ENCODE data around the gene NECAB2.

Gene NECAB2

DNA sequence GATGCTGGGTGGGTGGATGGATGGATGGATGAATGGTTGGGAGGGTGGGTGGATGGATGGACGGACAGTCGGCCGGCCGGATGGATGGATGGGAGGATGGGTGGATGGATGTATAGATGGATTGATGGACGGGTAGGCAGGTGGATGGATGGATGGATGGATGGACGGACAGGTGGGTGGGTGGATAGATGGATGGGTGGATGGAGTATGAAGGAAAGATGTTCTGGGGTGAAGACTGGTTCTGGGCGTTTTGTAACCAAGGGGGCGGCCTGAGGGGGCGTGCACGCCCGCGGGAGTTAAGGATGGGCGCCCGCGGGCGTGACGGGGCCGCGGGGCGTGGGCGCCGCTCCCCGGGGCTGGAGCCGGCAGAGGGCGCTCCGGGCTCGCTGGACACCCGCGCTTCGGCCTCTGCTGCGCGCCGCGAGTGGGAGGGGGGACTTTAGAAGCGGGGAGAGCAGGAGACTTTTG, at the start of gene NECAB2:
Gene NECAB2 (plus strand): TSS at position 407 of the 468 bp plus-strand sequence. CDS start 405 bp downstream, outside the sequence.
- DNase-seq (ENCODE audit: low read depth) = peak; percentile 35

DNA sequence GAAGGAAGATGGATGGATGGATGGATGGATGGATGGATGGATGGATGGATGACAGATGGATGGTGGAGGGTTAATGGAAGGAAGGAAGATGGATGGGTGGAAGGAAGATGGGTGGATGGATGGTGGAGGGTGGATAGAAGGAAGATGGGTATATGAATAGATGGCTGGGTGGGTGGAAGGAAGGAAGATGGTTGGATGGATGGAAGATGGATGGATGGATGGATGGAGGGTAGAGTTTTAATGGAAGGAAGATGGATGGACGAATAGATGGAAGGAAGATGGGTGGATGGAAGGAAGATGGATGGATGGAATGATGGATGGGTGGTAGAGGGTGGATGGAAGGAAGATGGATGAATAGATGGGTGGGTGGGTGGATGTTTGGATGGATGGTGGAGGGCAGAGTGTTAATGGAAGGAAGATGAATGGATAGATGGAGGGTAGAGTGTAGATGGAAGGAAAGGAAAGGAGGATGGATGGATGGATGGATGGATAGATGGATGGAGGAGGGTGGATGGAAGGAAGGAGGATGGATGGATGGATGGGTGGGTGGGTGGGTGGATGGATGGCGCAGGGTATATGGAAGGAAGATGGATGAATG, 47.1 kb upstream of the NECAB2 start:
- DNase-seq (ENCODE audit: low read depth) = no peak

DNA sequence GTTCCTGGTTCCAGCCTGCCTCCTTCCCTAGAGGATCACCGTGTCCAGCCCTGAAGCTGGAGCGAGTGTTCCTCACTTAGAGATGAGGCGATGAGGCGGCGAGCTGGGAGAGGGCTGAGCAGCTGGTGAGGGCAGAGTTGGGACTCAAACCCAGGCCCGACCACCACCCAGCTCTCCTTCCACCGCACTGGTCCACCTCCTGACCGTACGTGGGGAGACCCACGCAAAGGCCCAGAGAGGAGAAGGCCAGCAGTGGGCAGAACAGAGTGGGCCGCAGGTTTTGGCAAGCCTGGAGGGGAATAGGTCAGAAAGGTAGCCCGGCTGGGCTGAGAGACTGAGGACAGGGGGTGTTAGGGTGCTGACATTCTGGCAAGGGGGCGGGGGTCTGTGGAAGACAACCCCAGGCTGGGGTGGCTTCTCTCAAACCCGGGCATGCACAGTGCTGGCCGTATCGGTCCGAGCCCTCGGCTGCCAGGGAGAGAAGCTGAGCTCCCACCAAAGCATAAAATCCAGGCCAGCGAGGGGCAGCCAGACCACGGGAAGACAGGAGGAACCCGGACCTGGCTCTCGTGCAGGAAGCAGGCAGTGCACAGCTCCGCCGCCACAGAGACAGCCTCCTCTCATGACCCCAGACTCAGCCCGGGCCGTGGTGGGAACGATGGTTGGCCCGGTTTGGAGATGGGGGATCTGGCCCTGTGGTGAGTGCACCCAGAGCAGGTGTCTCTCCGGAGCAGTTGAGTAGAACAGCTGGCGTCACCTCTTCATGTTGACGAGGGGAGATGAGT, 44.3 kb upstream of the NECAB2 start:
- DNase-seq (ENCODE audit: low read depth) = no peak

DNA sequence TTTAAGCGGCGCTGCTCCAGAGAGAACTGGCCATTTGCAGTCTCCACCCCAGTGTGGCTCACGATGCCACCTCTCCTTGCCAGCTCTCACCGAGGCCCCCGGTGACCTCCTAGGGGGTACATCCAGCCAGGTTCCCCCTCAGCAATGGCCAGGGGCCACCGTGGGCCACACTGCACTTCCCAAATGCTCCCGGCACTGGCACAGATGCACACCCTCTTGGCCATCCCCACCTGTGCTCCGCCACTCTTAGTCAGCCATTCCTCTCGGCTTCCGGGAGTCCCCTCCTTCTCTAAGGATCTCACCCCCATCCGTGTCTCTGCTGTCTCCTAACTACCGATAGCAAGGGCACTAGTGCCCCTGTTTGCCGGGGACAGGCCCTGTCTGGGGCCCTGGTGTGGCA, 43.4 kb upstream of the NECAB2 start:
- no peak for DNase-seq (ENCODE audit: low read depth)

DNA sequence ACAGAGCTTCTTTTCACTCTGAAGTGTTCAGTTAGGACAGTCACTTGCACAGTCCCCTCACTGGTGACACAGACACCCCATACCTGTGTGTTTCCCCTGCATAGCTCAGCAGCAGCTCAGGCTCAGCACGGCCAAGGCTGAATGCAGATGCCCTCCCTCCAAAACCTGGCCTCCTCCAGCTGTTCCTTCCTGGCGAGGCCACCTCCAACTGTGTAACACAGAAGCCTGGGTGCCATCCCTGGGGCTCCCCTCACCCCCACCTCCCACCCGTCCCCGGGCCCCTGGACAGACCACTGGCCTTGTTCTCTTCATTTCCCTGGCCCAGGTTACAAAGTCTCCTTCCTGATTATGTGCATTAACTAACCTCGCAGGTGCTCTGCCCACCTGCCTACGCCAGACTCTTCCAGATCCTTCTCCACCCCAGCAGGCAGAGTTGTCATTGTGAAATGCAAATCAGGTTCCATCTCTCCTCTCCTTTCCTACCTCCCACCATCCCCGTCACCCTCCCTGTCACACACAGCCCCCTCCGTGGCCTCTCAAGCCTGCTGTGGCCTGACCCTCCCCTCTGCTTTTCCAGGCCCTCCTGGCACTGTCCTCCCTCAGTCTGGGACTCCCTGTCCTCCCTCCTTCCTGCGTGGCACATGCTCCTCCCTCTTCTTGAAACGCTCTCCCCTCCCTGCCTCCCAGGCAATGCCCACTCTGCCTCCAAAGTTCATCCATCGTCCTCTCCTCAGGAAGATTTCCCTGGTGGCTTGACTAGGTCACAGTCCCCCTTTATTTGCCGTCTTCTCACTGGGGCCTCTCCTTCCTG, 42.7 kb upstream of the NECAB2 start:
- no peak for DNase-seq (ENCODE audit: low read depth)

DNA sequence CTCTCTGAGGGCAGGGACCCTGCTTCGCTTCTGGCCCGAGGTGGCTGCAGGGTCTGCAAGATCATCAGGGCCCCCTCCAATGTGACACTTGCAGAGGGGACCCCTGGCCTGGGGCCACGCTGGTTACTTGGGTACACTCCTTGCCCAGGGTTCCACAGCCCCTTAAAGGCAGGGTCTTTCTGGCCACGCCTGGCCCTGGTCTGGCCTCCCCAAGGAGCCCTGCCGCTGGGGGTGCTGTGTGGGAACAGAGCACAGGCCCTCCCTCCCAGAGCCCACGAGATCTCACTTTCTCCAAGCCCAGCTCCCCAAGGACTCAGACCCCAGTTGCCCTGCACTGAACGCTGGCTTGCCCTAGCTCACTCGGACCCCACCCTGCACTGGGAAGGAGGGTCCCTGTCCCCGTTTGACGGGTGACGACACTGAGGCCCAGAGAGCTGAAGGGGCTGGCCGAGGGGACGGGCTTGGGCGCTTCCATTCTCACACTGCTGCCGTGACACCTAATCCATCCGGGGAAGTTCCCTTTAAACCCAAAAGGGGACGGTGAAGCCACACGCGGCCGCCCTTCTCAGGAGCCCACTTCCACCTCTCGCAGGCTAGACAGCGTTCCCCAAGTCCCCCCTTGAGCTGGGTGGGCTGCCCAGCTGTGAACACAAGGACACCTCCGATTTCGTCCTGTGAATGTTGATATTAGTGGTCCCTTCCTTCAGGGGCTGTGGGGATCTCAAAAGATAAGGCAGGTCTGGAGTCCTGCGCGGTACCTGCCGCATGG, 41.9 kb upstream of the NECAB2 start:
- DNase-seq (ENCODE audit: low read depth) = no peak

DNA sequence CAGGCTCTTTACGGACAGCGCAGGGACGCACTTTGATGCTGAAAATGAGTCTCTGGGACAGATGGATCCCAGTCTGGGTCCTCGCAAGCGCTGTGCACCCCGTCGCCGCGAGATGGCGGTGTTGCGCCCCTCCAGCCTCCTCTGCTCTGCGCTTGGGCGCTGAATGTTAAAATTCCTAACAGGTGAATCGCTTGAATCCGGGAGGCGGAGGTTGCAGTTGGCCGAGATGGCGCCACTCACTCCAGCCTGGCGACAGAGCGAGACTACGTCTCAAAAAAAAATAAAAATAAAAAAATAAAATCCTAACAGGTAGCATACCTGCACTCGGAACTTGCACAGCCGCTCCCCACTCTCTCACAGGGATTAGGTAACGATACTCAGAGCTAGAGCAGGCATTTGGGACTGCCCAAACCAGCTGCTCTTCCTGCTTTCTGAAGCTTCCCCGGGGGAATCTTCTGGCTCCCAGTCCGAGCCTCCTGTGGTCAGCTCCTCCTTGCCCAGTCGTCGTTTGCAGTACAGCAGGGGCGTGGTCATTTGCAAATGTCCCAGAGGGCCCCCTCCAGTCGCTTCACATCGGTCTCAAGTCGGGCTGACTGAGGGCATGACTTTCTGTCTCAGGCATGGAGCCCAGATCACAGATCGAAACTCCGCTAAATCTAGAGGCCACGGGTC, 41.2 kb upstream of the NECAB2 start:
- peak; percentile 60 for DNase-seq (ENCODE audit: low read depth)

DNA sequence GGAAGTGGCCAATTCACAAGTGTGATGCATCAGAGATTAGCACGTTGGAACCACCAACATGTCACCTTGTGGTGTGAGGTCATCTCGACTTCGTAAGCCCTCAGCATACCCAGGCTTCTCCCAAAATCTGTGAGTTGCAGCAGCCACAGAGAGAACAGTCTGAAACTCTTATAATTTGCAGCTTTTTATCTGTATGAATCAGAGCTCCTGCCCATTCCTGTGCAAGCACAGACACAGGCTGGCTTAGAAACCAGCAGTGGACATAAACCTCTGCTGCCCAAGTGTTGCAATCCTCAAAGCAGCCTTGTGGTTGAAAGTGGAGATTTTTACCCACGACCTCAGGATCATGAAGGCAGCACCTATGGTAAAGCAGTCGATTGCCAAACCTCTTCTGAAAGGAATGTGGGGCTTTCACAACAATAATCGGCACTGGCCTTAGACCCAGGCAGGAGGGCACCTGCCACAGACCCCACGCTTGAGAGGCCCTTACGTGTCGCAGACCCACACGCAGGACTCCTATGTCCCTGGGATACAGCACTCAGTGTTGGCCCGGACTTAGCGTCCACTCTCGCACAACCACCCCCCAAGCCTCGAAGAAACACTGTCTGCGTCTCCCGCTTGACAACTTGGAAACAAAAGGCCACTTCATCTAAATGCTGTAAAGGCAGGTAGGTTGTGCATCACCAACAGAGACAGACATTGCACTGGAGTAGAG, 39.5 kb upstream of the NECAB2 start:
- DNase-seq (ENCODE audit: low read depth) = no peak

DNA sequence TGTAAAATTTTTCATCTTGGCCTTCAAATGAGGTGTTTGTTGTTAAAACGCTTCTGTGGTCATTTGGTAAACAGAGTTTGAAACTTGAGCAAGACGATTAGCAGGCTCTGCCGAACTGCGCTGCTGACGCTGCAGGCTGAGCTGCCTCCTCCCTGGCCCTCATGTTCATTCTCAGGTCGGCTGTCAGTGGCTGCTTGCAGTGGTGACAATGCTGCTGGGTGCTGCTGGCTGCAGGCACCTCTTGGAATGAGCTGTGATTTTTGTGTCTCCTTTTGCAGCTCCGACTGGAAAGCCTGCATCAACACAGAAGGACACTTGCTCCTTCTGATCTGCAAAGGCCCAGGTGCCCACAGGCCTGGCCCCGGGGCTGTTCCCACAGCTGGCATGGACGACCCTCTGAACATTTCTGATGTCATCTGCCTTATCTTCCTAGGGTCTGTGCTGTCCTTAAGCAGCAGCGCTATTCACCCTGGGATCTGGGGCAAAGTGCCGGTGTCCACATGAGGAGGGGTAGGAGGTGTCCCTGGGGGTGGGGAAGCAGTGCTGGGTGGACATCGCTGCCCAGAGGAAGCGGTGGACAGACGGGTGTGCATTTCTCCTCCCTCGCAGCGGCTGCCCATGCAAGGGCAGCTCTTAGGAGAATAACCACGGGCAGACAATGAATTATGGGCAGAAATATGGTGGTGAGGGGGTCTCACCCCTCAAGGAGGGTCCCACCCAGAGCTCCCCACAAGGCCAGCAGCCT, 38.1 kb upstream of the NECAB2 start:
- DNase-seq (ENCODE audit: low read depth) = no peak

DNA sequence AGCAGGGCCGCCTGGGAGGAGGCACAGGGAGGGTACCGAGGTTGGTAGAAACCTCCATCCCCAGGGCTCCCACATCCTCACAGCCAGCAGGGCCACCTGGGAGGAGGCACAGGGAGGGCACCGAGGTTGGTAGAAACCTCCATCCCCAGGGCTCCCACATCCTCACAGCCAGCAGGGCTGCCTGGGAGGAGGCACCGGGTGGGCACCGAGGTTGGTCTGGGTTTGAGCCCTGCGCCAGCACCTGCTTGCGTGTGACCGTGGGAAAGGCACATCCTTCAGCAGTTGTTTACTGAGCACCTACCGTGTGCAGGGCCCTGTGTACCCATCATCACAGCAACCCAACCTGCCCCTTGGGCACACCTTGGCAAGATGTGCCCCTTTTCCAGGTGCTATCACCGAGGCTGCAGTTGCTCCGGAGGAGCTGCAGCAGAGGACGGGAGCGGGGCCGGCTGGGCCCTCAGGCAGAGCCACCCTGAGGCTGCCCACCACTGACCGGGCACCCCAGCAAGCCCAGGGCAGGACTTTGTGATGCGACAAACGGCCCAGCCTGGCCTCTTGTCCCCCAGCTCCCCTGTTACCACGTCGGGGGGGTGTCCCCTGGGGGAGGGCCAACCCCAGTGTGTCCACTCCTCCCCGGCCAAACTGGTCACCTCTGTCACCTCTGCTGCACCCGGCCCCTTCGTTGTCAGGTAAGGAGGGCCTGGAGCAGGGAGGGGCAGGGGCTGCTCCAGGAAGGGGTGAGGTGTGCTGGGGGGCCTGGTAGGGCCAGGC, 37.1 kb upstream of the NECAB2 start:
- DNase-seq (ENCODE audit: low read depth) = no peak

DNA sequence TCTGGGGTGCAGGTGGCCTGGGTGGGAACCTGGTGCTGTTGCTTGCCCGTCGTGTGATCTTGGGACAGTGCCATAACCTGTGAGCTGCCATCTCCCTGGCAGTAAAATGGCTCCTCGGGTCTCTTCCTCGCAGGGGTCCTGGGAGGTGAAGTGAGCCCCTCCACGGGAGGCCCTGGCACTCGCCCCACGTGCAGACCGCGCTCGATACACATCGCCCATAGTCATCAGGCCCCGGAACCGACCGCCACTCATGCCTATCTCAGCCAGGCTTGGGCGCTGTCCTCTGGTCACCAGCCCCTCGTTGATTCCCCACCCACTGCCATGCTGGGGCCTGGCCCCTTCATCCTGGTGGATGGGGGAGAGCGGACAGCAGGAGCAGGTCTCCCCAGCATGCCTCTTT, 36.5 kb upstream of the NECAB2 start:
- DNase-seq (ENCODE audit: low read depth) = no peak

DNA sequence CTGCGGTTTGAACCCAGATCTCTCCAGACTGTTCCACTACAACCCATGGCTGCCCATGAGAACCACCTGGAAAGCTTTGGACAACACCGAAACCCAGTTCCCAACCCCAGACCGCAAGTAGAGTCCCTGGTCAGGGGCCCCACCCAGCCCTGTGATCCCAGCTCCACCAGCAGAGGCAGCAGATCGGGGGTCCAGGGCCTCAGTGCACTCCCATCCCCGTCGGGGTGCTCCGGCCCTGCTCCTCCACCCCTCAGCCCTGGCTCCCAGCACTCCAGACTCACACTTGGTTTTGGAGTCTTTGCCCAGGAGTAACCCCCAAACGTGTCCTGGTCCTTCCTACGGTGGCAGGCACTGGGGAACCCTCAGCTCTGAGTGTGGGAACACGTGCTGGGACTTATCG, 35.7 kb upstream of the NECAB2 start:
- no peak for DNase-seq (ENCODE audit: low read depth)

DNA sequence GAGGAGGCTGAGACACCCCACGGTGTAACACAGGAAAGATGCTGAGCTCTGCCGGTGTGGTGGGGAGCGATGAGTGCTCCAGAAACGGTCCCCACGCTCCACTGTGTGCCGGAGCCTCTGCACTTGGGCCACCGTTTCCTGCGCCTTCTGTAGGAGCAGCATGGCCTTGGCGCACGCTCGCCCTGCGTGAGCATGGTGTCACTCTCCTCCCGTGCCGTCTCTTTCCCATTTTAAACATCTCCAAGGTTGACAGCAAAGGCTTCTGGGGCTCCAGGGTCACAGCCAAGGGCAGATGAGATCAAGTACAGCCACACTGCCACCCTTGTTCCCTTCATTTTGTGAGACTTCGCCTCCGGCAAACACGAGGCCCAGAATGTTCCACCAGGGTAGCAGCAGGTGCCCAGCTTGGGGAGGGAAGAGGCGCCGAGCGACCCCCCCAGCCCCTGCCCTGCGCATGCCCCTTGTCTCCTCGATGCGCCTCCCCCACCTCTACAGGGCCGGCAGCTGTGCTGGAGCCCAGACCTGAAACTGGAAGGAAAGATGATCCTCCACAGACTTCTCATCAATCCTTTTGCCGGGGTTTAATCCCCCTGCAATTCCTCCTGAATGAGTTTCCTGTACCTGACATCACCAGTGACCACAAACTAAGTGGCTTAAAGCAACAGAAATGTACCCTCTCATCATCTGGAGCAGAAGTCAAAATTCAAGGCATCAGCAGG, 34.9 kb upstream of the NECAB2 start:
- DNase-seq (ENCODE audit: low read depth) = no peak

DNA sequence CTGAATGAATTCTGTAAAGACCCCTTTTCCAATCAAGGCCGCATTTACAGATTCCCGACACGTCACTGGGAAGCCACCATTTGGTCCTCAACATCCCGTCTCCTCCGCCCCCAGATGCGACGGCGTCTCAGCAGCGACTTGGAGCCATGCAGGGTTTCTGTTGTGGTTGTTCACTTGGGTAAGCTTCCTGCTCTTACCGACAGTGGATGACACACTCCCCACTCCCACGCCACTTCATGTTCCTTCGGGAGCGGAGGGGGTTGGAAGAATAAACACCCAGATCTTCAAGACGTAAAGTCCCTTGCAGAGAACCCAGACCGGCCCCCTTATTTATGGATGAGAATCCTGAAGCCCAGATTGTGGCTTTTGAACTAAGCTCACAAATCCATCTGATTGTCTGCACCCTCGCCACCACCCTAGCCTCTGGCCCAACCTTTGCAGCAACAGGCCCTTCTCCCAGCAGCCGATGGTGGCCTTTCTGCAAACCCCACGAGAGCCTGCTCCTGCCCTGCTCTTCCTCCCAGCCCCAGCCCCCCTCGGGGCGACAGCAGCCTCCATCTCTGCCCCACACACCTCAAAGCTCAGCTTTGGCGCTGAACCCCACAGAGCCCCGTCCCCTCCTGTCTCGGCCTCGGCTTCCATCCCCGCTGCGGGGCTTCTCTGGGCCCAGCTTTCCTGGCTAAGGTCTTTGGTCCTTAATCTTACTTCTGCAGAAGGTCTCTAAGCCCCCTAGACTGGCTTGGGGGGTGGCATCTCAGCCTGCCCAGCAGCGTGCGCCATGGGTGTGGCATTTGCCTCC, 34.0 kb upstream of the NECAB2 start:
- no peak for DNase-seq (ENCODE audit: low read depth)

DNA sequence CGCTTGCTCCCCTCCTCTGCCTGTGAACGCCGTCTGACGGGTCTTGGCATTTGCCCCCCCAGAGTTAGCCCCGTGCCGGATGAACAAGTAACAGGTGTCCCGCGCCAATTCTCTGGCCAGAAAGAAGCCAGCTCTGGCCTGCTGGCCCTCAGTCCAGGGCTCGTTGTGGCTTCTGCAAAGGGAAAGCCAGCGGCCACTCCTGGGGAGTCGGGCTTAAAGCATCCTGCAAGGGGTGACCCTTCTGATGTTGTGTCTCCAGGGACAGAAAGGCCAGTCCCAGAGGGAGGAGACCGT, 33.4 kb upstream of the NECAB2 start:
- DNase-seq (ENCODE audit: low read depth) = no peak

DNA sequence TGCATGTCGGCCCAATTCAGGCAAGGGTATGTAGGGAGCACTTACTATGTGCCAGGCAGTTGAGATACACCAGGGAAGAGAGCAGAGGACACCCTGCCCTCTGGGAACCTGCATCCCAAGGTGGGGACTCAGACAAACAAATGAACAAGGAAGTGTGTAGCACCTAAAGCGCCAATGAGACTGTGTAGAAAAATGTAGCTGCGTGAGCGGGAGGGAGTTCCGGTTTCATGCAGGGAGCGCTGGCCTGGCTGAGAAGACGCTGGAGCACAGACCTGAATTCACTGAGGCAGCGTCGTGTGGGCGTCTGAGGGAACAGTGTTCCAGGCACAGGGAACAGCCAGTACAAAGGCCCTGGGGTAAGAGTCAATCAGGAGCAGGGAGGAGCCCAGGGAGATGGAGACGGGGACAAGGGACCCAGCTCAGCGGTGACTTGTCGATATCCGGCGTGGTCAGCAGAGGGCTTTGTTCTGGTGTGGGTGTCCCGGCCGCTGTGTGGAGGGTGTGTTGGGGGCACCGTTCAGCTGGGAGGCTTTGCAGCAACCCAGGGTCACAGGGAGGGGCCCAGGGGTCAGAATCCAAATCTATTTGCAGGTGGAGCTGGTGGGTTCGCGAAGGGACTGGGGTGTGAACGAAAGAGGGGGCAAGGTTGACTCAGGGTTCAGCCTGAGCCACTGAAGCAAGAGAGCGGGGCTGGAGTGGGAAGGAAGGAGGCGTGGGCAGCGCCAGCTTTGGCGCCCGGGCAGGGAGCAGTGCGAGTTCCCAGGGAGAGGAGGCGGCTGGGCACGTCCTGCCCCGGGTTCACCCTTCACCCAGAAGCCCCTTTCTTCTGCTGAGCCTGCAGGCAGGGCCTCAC, 32.8 kb upstream of the NECAB2 start:
- no peak for DNase-seq (ENCODE audit: low read depth)

DNA sequence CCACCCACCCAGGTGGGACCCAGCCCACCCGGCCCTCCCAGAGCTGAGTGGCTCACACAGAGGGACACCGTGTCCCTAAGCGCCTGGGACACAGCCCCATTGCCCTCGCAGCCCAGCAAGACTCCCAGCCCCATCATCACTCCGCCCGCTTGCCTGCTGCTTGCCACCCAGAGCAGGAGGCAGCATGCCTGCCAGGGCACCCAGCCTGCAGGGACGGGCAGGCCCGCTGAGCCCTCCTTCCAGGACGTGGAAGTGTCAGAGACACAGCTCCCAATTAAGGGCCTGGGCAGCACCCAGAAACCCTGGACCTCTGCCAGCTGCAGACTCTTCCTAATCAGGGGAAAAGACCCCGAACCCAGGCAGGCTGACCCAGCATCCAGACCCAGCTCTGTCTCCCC, 32.2 kb upstream of the NECAB2 start:
- DNase-seq (ENCODE audit: low read depth) = no peak
